Measurements from ENCODE around the gene ANAPC5.

DNA sequence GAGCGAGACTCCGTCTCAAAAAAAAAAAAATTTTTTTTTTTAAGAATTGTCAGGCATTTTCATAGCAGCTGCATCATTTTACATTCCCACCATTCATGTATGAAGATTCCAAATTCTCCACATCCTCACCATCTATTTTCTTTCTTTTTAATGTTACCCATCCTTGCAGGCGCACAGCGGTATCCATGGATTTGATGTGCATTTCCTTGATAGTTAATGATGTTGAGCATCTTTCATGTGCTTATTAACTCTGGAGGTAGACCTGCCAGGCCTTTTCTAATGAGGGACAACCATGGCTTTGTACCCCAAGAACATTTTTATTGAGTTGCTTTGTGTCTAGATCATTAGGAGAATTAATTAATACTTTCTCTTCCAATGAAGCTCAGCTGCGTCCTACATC is 46.1 kb upstream of the ANAPC5 start:
- TF ChIP-seq, protein P1, sequence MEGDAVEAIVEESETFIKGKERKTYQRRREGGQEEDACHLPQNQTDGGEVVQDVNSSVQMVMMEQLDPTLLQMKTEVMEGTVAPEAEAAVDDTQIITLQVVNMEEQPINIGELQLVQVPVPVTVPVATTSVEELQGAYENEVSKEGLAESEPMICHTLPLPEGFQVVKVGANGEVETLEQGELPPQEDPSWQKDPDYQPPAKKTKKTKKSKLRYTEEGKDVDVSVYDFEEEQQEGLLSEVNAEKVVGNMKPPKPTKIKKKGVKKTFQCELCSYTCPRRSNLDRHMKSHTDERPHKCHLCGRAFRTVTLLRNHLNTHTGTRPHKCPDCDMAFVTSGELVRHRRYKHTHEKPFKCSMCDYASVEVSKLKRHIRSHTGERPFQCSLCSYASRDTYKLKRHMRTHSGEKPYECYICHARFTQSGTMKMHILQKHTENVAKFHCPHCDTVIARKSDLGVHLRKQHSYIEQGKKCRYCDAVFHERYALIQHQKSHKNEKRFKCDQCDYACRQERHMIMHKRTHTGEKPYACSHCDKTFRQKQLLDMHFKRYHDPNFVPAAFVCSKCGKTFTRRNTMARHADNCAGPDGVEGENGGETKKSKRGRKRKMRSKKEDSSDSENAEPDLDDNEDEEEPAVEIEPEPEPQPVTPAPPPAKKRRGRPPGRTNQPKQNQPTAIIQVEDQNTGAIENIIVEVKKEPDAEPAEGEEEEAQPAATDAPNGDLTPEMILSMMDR (IDR thresholded peaks at IDR 0.05) = no peak
- no peak for TF ChIP-seq POLR2AphosphoS5 (IDR thresholded peaks at IDR 0.05)

Data from prostate gland (tissue), 2 donors.